ENCODE measurements around the gene ZFPM1. TPM values are rescaled to one million over a fixed set of nuclear protein-coding genes. Genes with fewer than 3 reads are reported as not detected.

The ZFPM1 gene
- total RNA-seq, 1 donor from 2014 or later: 5.6 TPM

DNA sequence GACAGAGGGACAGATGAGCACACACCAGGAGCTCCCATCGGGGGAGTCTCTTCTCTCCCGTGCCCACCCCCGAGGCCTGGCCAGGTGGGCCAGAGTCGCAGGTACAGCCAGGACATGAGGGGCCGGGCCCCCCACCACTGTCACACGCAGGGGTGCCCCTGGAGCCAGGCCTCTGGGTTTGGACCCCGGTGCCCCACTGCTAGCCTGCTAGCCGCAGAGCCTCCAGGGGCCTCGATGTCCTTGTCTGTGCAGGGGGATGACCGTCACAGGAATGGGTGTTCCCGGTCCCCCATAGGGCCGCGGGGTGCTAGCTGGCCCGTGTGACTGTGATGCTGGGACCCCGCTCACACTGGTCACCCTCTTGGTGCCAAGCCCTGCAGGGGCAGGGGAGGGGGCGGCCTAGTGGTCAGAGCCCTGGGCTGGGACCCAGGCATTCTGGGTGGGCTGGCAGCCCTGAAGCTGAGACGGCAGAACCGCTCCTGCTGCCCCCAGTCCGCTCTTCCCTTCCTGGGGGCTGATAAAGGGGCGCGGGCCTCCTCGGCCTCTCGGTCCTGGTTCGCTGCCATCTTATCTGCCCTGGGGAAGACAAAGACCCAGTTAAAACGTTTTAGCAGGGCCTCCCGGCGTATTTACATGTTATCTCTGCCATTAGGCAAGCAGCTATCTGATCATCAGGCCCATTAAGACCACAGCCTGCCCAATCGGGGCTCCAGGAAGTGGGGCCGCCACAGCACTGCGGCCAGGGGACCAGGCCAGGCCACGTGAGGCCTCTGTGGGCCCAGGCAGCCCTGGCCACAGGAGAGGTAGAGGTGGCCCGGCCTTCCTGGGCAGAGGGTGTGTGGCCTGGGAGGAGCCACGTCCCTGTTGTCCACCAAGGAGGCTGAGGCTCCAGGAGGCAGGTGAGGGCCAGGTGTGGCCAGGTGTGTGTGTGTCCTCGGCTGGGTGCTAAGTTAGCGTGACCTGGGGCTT, 59.9 kb downstream of the ZFPM1 start:
- H3K4me1 ChIP-seq: no peaks in the 10 kb centered on the region
- intact Hi-C loops (cut with DNase I): no loop called here
- ATAC-seq: no peak
- no peaks in the 10 kb centered on the region for H3K36me3 ChIP-seq
- H3K9me3 ChIP-seq: no peaks in the 10 kb centered on the region
- no peak overlapping the region for H3K27ac ChIP-seq
- TF ChIP-seq, protein P1, sequence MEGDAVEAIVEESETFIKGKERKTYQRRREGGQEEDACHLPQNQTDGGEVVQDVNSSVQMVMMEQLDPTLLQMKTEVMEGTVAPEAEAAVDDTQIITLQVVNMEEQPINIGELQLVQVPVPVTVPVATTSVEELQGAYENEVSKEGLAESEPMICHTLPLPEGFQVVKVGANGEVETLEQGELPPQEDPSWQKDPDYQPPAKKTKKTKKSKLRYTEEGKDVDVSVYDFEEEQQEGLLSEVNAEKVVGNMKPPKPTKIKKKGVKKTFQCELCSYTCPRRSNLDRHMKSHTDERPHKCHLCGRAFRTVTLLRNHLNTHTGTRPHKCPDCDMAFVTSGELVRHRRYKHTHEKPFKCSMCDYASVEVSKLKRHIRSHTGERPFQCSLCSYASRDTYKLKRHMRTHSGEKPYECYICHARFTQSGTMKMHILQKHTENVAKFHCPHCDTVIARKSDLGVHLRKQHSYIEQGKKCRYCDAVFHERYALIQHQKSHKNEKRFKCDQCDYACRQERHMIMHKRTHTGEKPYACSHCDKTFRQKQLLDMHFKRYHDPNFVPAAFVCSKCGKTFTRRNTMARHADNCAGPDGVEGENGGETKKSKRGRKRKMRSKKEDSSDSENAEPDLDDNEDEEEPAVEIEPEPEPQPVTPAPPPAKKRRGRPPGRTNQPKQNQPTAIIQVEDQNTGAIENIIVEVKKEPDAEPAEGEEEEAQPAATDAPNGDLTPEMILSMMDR (IDR thresholded peaks at IDR 0.05): no peak
- H3K27me3 ChIP-seq (ENCODE audit: low read depth): peaks cover 4% of the 10 kb centered on the region
- H3K4me3 ChIP-seq: no peak overlapping the region
- no peak for DNase-seq

DNA sequence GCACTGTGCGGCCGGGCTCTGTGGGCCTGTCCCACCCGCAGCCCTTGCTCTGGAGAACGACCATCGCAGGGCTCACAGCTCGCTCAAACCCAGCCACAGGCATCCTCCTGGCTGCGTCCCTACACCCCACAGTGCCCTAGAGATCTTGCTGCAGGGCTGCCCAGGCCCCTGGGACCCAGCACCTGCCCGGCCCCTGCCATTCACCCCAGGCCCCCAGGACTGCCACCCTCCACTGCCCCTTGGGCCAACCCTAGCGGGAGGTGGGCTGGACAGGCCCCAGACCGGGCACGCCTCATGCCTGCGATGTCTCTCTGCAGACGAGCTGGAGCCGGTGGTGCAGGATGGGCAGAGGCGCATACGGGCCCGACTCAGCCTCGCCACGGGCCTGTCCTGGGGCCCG, 61.0 kb downstream of the ZFPM1 start:
- H3K36me3 ChIP-seq: no peaks in the 10 kb centered on the region
- H3K4me3 ChIP-seq: no peak overlapping the region
- intact Hi-C loops (cut with DNase I): no loop called here
- H3K4me1 ChIP-seq: no peaks in the 10 kb centered on the region
- no peak for DNase-seq
- no peaks in the 10 kb centered on the region for H3K9me3 ChIP-seq
- peak in 1 of 2 donors; percentile 3 for ATAC-seq
- peaks cover 4% of the 10 kb centered on the region for H3K27me3 ChIP-seq (ENCODE audit: low read depth)
- H3K27ac ChIP-seq: no peak overlapping the region
- TF ChIP-seq, protein P1 (IDR thresholded peaks at IDR 0.05): no peak

DNA sequence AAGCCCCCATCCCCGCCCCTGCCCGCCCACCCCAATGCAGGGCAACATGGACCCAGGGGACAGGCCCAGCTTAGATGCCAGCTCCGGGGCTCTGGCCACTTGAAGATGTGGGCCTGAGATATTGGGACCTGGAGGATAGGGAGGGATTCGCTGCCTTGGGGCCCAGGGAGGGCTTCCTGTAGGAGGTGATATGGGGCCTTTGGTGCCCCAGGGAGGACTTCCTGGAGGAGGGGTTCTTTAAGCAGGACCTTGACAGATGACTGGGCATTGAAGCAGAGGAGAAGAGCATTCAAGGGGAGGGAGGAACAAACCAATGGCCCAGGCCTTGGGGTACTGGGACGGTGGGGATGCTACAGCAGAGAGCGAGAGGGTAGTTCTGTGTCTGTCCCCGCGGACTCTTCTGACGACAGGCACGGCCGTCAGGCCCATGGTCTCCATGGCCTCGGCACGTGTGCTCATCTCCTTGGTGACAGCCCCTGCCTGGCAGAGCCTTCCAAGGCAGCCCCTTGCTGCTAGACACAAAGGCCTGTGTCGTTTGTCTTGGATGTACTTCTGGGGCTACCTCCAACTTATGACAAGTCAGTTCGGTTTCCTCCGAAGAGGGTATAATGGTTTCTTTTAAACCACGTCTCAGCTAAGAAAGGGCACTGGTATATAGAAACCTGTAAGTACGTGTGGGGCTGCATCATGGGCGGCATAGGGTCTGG, 61.6 kb downstream of the ZFPM1 start:
- TF ChIP-seq, protein P1 (IDR thresholded peaks at IDR 0.05): no peak
- no peaks in the 10 kb centered on the region for H3K36me3 ChIP-seq
- H3K9me3 ChIP-seq: no peaks in the 10 kb centered on the region
- DNase-seq (no peak), ATAC-seq (no peak)
- H3K4me1 ChIP-seq: no peaks in the 10 kb centered on the region
- H3K4me3 ChIP-seq: no peak overlapping the region
- intact Hi-C loops (cut with DNase I): no loop called here
- H3K27ac ChIP-seq: no peak overlapping the region
- H3K27me3 ChIP-seq (ENCODE audit: low read depth): peaks cover 4% of the 10 kb centered on the region

DNA sequence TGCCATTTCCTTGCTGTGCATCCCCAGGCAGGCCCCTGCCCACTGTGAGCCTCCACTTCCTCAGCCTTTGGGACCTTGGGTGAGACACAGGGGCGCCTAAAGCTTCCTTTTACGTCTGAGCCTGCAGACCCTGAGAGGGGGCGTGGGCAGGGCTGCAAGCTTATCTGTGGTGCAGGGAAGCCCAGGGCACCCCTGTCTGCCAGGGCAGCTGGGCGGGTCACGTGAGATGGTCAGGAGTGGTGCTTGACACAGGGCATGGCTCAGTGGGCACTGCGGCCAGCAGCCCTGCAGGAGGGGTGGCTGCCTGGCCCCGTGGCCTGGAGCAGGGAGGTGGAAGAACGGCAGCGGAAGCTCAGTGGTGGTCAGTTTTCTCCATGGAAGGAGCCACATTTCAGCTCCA, 62.3 kb downstream of the ZFPM1 start:
- no peaks in the 10 kb centered on the region for H3K36me3 ChIP-seq
- no peak overlapping the region for H3K27ac ChIP-seq
- no peaks in the 10 kb centered on the region for H3K4me1 ChIP-seq
- DNase-seq (no peak), ATAC-seq (no peak)
- TF ChIP-seq, protein P1 (IDR thresholded peaks at IDR 0.05): no peak
- no peak overlapping the region for H3K4me3 ChIP-seq
- intact Hi-C loops (cut with DNase I): no loop called here
- H3K9me3 ChIP-seq: no peaks in the 10 kb centered on the region
- peaks cover 4% of the 10 kb centered on the region for H3K27me3 ChIP-seq (ENCODE audit: low read depth)

DNA sequence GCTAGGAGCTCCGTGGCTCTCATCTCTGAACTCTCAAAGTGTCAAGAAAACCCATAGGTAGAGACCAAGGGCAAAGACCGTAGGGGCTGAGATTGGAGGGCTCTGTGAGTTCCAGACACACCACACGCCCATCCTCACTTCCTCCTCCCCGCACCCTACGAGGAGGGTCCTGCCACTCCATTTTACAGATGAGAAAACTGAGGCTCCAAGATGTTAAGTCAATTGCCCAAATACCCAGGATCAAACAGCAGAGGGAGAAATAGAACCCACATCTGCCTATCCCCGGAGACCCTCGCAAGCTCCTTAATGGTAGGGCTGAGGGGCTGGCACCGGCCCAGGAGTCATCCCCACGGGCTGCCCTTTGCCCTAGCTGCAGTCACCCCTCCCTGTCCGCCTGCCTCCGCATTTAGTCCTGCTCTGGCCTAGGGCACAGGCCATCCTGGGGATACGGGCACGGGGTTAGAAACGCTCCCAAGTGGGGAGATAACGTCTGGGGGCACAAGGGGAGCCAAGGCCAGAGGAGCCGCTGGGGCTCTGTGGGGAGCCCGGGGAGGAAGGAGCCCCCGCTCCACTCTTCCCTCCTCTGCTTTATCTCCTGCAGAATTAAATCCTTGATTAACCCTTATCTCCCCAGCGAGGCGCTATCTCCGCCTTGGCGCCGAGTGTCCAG, 63.0 kb downstream of the ZFPM1 start:
- Histone ChIP-seq H3K4me3 (no peak overlapping the region), H3K4me1 (no peaks in the 10 kb centered on the region), H3K27ac (no peak overlapping the region), H3K9me3 (no peaks in the 10 kb centered on the region), H3K27me3 (ENCODE audit: low read depth) (peaks cover 4% of the 10 kb centered on the region), H3K36me3 (no peaks in the 10 kb centered on the region)
- ATAC-seq (no peak), DNase-seq (no peak)
- TF ChIP-seq, protein P1 (IDR thresholded peaks at IDR 0.05): no peak
- intact Hi-C loops (cut with DNase I): no loop called here

Measured in lower lobe of right lung (tissue), 2 donors.